Measurements from ENCODE around the gene KRTAP5-8. TPM values are rescaled to one million over a fixed set of nuclear protein-coding genes. Genes with fewer than 3 reads are reported as not detected.
"Not testable (repeated sequence)": the region's sequence is repeated elsewhere in the genome, so short reads cannot be mapped to it uniquely, and the experiment has no call there.

The KRTAP5-8 gene
- total RNA-seq, 1 experiment from 2014 or later = not detected

DNA sequence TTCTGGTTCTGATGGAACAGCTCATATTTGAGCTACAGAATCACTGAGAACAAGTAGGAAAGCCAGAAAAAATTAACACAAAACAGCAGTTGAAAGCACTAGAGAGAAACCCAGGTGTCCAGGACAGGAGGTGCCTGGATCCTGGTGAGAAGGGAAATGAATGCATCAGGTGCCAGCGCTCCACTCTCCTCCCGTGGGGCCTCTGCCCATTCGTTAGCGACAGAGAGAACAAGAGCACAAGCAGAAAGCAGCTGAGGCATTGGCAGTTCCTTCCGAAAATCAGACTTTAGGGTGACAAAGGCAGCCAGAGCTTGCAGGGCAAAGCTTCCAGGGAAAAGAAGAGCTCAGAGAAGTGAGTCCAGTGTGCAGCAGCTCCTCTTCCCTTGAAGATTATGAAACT, 30.7 kb upstream of the KRTAP5-8 start:
- DNase-seq (ENCODE audit: low spot score) = no peak

GRCh38 chr11:71518506-71519471, 19.0 kb upstream of the KRTAP5-8 start:
- no peak for DNase-seq (ENCODE audit: low spot score)

- no peak for DNase-seq (ENCODE audit: low spot score)
Measured at GRCh38 chr11:71519546-71519945, 18.3 kb upstream of the KRTAP5-8 start.

GRCh38 chr11:71525188-71525937, 12.5 kb upstream of the KRTAP5-8 start:
- no peak for DNase-seq (ENCODE audit: low spot score)

GRCh38 chr11:71525938-71526495, 11.8 kb upstream of the KRTAP5-8 start:
- DNase-seq (ENCODE audit: low spot score) = no peak

DNA sequence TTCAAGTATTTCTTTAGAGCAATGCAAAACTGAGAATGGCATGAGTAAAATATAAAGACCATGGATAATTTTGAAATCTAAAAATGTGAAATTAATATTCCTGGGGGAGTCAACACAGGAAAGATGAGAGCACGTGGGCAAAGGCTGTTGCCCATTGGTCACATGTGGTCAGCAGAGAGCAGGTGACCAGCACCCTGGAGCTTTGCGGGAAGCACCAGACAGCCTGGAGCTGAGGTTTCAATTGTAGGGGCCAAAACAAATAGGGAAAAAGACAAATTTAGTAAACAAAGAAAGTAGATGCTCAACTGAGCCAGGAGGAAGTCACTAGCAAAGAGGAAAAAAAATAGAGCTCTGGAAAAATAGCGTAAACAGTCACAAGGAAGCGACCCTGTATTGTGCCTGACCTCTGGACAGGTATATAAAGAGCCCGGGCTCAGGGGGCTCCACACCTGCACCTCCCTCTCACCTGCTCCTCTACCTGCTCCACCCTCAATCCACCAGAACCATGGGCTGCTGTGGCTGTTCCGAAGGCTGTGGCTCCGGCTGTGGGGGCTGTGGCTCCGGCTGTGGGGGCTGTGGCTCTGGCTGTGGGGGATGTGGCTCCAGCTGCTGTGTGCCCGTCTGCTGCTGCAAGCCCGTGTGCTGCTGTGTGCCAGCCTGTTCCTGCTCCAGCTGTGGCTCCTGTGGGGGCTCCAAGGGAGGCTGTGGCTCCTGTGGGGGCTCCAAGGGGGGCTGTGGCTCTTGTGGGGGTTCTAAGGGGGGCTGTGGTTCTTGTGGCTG, 10.8 kb upstream of the KRTAP5-8 start, which contains the start of gene KRTAP5-7:
KRTAP5-7 (plus strand) TSS at position 472 of the 780 bp plus-strand sequence; CDS start at position 506, 34 bp downstream.
- DNase-seq (ENCODE audit: low spot score) = not testable (repeated sequence)

- DNase-seq (ENCODE audit: low spot score) = no peak
Measured at GRCh38 chr11:71527576-71528210, 10.1 kb upstream of the KRTAP5-8 start.

GRCh38 chr11:71530602-71531001, 7.2 kb upstream of the KRTAP5-8 start:
- DNase-seq (ENCODE audit: low spot score) = no peak

DNA sequence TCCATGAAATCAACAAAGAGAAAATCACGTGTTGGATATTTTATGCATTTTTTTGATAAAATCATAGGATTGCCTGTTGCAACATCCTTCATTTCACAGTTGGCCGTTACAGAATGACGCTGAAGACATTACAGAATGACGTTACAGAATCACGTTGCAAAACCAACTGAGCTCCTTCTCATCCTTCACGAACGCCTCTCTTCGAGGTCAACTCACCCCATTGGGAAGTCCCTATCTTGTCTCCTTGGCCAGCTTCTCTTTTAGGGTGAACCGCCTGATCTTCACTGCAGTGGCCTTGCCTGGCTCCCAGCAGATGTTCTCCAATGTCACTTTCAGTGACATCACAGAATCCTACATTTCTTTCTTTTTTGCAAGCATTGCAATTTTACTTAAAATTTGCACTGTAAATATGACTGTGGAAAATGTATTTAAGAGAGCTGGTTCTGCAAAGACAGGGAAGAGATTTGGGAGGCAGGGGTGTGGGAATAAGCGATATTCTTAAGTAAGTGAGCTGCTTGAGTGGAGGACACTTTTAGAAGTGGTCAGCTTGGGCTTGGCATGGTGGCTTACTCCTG, 5.7 kb upstream of the KRTAP5-8 start:
- DNase-seq (ENCODE audit: low spot score) = no peak

DNA sequence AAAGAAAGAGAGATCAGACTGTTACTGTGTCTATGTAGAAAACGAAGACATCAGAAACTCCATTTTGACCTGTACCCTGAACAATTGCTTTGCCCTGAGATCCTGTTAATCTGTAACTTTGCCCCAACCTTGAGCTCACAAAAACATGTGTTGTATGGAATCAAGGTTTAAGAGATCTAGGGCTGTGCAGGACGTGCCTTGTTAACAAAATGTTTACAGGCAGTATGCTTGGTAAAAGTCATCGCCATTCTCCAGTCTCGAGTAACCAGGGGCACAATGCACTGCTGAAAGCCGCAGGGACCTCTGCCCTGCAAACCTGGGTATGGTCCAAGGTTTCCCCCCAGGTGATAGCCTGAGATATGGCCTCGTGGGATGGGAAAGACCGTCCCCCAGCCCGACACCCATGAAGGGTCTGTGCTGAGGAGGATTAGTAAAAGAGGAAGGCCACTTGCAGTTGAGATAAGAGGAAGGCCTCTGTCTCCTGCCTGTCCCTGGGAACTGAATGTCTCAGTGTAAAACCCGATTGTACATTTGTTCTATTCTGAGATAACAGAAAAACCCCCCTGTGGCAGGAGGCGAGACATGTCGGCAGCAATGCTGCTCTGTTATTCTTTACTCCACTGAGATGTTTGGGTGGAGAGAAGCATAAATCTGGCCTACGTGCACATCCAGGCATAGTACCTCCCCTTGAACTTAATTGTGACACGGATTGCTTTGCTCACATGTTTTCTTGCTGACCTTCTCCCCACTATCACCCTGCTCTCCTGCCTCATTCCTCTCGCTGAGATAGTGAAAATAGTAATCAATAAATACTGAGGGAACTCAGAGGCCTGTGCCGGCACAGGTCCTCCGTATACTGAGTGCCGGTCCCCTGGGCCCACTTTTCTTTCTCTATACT, 2.9 kb upstream of the KRTAP5-8 start:
- not testable (repeated sequence) for DNase-seq (ENCODE audit: low spot score)

GRCh38 chr11:71535825-71536224, 2.0 kb upstream of the KRTAP5-8 start:
- no peak for DNase-seq (ENCODE audit: low spot score)

- no peak for DNase-seq (ENCODE audit: low spot score)
Measured at GRCh38 chr11:71537537-71537936, 288 bp upstream of the KRTAP5-8 start.

DNA sequence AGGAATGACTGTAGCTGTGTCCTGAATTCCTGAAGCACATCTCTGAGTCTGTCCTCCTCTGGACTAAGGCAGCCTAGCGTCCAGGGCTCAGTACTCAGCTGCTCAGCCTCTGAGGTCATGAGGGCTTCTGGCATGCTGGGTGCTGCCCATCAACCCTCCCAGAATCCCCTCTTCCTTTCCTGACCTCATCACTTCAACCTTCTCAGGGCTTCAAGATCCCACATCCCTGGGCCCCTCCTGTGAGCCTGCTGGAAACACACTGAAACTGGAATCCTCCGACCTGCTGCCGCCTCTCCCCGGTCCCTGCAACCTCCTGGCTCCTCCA, 803 bp downstream of the KRTAP5-8 start:
- no peak for DNase-seq (ENCODE audit: low spot score)

- DNase-seq (ENCODE audit: low spot score) = no peak
Measured at GRCh38 chr11:71539017-71539416, 1.2 kb downstream of the KRTAP5-8 start.

- not testable (repeated sequence) for DNase-seq (ENCODE audit: low spot score)
Measured at GRCh38 chr11:71539971-71540370, 2.1 kb downstream of the KRTAP5-8 start.

- not testable (repeated sequence) for DNase-seq (ENCODE audit: low spot score)
Measured at GRCh38 chr11:71540521-71541304, 2.9 kb downstream of the KRTAP5-8 start.

GRCh38 chr11:71542382-71542781, 4.6 kb downstream of the KRTAP5-8 start:
- DNase-seq (ENCODE audit: low spot score) = no peak

DNA sequence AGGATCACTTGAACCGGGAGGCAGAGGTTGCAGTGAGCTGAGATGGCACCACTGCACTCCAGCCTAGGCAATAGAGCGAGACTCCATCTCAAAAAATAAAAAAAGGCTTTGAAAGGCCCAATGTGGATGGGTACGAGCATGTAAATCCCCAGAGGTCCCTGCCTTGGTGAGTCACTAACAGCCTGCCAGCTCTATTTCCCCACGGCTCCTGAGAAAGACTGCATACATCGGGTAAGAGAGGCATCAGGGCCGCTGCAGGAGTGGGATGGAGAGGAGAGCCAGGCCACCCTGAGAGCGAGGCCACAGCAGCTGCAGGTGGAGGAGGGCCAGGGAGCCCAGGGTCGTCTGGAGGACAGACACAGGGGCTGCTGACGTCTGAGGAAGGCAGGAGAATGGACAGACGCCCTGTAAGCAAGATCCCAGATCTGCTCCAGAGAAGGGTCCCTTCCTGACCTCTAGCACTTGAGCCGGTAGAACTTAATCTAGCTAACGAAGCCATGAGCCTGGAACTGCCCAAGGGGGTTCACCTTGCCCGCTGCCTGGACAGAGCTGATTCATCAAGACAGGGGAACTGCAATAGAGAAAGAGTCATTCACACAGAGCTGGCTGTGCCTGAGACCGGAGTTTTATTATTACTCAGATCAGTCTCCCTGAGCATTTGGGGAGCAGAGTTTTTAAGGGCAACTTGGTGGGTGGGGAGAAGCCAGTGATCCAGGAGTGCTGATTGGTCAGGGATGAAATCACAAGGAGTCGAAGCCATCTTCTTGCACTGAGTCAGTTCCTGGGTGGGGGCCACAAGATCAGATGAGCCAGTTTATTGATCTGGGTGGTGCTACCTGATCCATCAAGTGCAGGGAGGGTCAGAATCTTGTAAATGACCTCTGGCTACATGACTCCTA, 5.3 kb downstream of the KRTAP5-8 start:
- no peak for DNase-seq (ENCODE audit: low spot score)

All from H4 (cell line).